HFFc6 (cell line): ENCODE results near the gene MFRP. TPM values are rescaled to one million over a fixed set of nuclear protein-coding genes. Genes with fewer than 3 reads are reported as not detected.

Experiments used
- DNase-seq: peaks from one replicate; pipeline ENCODE4 v3.0.0-alpha.2; 2018
- H3K27ac Mint-ChIP-seq: 2 replicates; pipeline ENCODE4 v1.8.0; 2020; ENCODE audit warnings: mild to moderate bottlenecking, mixed read lengths
- H3K27me3 Mint-ChIP-seq: 2 replicates; pipeline ENCODE4 v1.8.0; 2021; ENCODE audit warnings: mild to moderate bottlenecking, moderate library complexity, mixed read lengths; ENCODE audit not compliant: insufficient read depth
- H3K36me3 Mint-ChIP-seq: 2 replicates; pipeline ENCODE4 v1.8.0; 2021; ENCODE audit warnings: low read depth, mixed read lengths
- H3K4me1 Mint-ChIP-seq: 2 replicates; pipeline ENCODE4 v1.8.0; 2020; ENCODE audit warnings: low read depth, mixed read lengths
- H3K4me3 Mint-ChIP-seq: 2 replicates; pipeline ENCODE4 v1.8.0; 2020; ENCODE audit warnings: mild to moderate bottlenecking, moderate library complexity, mixed read lengths
- H3K9me3 Mint-ChIP-seq: 2 replicates; pipeline ENCODE4 v1.8.0; 2020; ENCODE audit warnings: mild to moderate bottlenecking, mixed read lengths
- total RNA-seq, 6 experiments: library from RNA; stranded (reverse); fragmentation: NEBNext Ultra II Directional; extraction: Animal tissue kit (Norgen Biotek cat#: 25700); gene quantifications; 2 replicates in 1 of 6; 3 replicates in 5 of 6; pipeline ENCODE4 v1.2.3, GENCODE V29; 2021
- TF ChIP-seq, protein P1 (sequence below): fragments of 200-600 bp; sonication (generic); IDR thresholded peaks from 2 replicates; pipeline ENCODE4 v1.5.0; 2021; ENCODE audit warnings: antibody characterized with exemption, mild to moderate bottlenecking

MFRP gene
- total RNA-seq, 6 experiments from 2014 or later: not detected

DNA sequence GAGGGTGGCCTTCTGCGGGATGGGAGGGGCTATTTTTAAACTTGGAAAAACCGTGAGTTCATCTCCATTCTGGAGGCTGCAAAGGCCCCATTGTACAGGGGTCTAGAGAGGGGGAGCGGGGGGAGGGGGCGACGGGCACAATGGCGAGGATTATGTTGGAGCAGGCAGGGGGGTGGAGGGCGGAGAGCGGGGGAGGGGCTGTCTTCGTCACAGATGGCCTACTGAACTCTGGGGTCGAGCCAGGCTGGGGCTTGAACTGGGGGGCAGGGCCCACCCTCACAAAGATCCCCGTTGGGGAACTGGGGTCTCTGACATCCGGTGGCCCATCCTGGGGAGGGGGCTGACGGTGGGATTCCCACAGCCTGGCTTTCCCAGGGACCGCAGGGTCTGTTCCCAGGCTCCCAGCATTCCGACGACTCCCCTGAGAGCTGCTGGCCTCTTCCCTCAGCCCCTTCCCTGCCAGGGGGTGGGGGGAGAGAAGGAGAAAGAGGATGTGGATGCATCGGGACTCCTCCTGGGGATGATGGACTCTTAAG, 26.2 kb downstream of the MFRP start:
- Mint-ChIP-seq H3K27ac (no peak overlapping the region), H3K9me3 (no peaks in the 10 kb centered on the region), H3K36me3 (no peaks in the 10 kb centered on the region), H3K4me3 (no peak overlapping the region), H3K4me1 (peaks cover 20% of the 10 kb centered on the region), H3K27me3 (peaks cover 12% of the 10 kb centered on the region; the same call in 1 of the 2 replicates)
- TF ChIP-seq, protein P1, sequence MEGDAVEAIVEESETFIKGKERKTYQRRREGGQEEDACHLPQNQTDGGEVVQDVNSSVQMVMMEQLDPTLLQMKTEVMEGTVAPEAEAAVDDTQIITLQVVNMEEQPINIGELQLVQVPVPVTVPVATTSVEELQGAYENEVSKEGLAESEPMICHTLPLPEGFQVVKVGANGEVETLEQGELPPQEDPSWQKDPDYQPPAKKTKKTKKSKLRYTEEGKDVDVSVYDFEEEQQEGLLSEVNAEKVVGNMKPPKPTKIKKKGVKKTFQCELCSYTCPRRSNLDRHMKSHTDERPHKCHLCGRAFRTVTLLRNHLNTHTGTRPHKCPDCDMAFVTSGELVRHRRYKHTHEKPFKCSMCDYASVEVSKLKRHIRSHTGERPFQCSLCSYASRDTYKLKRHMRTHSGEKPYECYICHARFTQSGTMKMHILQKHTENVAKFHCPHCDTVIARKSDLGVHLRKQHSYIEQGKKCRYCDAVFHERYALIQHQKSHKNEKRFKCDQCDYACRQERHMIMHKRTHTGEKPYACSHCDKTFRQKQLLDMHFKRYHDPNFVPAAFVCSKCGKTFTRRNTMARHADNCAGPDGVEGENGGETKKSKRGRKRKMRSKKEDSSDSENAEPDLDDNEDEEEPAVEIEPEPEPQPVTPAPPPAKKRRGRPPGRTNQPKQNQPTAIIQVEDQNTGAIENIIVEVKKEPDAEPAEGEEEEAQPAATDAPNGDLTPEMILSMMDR: no peak
- no peak for DNase-seq

DNA sequence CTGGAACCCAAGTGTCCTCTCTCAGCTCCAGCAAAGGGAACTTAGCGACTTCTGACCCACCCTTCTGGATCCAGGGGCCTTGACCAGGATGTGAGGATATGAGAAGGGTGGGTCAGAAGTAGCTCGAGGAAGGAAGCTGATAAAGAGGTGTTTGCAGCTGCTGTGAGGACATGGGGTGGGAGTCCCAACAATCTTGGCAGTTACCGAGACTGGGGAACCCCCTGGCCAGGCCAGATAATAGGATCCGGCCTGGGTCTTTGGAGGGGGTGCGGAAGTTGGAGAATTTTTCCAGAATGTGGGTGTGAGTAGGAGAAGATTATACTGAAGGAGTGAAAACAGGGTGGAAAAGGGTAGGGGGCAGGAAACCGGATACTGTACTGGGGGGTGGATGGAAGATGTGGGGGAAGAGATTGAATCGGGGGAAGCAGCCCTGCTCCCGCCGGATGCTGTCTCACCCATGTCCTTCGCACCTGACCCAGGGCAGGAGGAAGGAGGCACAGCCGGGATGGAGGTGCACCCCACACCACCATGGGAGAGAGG, 26.7 kb downstream of the MFRP start:
- H3K27me3 Mint-ChIP-seq: peaks cover 14% of the 10 kb centered on the region; the same call in 1 of the 2 replicates
- peak overlapping the region; percentile 46; the same call in 1 of the 2 replicates for H3K27ac Mint-ChIP-seq
- no peak for DNase-seq
- no peaks in the 10 kb centered on the region for H3K36me3 Mint-ChIP-seq
- H3K9me3 Mint-ChIP-seq: no peaks in the 10 kb centered on the region
- TF ChIP-seq, protein P1: no peak
- H3K4me1 Mint-ChIP-seq: peaks cover 20% of the 10 kb centered on the region
- peak overlapping the region; percentile 18; the same call in 1 of the 2 replicates for H3K4me3 Mint-ChIP-seq

DNA sequence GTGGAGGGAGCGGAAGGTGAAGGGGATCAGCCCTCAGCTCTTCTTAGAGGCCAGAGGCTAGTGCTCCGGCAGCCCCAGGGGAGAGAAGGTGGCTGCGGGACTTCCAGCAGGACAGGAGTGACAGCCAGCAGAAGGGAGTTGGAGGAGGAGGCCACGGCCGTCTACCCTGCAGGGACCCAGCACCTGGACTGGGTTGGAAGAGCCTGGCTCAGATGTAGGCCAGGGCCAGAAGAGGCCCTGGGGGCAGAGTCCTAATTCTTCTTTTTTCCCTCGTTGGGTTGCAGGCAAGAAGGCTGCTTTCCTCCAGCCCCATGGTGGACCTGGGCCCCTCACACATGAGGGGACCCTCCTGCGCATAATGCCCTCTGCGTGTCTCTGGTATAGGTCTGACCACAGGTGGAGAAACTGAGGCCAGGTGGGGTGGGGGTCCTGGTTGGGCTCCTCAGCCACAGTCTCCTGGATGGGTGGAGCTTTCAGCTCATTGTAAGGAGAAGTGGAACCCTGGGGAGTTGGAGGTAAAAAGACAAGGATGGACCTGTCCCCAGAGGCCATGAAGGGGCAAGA, 27.3 kb downstream of the MFRP start:
- H3K27ac Mint-ChIP-seq: peak overlapping the region; percentile 48; the same call in 1 of the 2 replicates
- no peaks in the 10 kb centered on the region for H3K36me3 Mint-ChIP-seq
- DNase-seq: no peak
- peaks cover 20% of the 10 kb centered on the region for H3K4me1 Mint-ChIP-seq
- H3K4me3 Mint-ChIP-seq: no peak overlapping the region
- H3K9me3 Mint-ChIP-seq: no peaks in the 10 kb centered on the region
- TF ChIP-seq, protein P1: no peak
- H3K27me3 Mint-ChIP-seq: peaks cover 14% of the 10 kb centered on the region; the same call in 1 of the 2 replicates

DNA sequence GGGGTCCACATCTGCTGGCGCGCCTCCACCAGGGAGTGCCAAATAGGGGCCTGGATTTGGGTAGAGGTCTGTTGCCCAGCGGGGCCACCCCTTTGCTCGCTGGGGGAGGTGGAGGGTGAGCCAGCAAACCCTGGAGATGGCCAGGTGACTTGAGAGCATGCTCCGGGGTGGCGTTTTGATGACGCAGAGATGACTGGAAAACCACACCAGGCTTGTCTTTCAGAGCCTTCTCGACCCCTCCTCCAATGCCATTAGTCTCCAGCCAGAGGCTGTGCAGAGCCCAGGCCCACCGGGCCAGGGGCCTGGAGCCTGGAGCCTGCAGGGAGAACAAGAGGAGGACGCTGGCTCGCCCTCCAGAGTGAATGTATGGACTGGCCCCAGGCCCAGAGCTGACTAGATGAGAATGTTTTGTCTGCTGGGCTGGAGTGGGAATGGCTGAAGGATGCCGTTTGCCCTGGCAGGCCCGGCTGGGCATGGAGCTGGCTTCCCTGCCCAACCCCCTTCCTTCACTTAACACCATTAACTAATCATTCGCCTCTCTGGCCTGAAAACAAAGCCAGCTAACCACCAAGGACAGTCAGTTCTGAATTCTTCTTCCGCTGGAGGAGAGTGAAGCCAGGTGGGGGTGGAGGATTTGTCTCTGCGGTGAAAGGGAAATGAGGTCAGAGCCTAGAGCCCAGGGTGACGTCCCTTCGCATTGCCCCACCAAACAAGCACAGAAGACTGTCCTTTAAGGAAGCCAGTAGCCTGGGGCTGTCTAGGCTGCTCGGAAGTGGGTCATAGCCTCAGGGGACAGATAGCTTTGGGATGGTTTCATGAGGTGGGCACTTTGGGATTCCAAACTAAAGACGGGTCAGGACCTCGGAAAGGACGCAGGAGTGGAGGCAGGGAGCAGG, 28.0 kb downstream of the MFRP start:
- Mint-ChIP-seq H3K4me1 (peaks cover 16% of the 10 kb centered on the region), H3K27me3 (peaks cover 12% of the 10 kb centered on the region; the same call in 1 of the 2 replicates), H3K4me3 (no peak overlapping the region; the same call in 1 of the 2 replicates), H3K36me3 (no peaks in the 10 kb centered on the region), H3K9me3 (no peaks in the 10 kb centered on the region), H3K27ac (peak overlapping the region; percentile 48; the same call in 1 of the 2 replicates)
- TF ChIP-seq, protein P1: no peak
- no peak for DNase-seq

DNA sequence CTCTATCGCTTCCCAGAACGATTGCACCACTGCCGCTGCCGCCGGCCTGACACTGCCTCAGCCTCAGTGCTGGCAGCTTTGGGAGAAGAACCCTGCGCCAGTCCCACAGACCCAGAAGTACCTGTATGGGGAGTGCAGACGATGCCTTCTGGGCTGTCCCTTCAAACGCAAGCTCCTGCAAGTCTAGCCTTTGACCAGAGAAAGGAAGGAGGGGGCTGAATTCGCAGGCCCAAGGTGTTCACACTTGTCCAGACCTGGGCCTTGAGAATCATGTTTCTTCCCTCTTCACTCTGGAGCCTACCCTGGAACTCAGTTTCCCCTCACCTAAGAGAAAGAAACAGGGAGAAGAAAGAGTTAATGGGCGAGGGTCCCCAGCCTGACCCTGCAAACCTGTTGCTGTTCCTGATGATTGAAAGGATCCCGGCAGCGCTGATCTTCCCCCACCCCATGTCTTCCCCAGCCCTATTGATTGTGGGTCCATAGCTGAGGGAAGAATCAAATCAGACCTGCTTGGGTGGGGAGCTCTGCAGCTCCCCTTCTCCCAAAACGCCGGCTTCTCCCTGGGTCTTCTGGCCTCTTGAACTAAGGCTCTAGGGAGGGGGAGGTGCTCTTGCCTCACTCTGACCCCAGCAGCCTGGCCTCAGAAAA, 28.8 kb downstream of the MFRP start:
- DNase-seq: no peak
- peaks cover 14% of the 10 kb centered on the region for H3K4me1 Mint-ChIP-seq

More for the DNA sequence above, 28.8 kb downstream of the MFRP start:
- TF ChIP-seq, protein P1: no peak
- no peak overlapping the region for H3K4me3 Mint-ChIP-seq
- H3K27ac Mint-ChIP-seq: no peak overlapping the region
- H3K36me3 Mint-ChIP-seq: no peaks in the 10 kb centered on the region
- no peaks in the 10 kb centered on the region for H3K9me3 Mint-ChIP-seq
- peaks cover 11% of the 10 kb centered on the region; the same call in 1 of the 2 replicates for H3K27me3 Mint-ChIP-seq
